Activated gamma-delta T cell treated with anti-CD3 and anti-CD28 coated beads, Interleukin-2, amount 50 U/mL, for 16 hours (primary cell): ENCODE data around the gene FRMD4A.

Experiments
- DNase-seq: peaks from one replicate; pipeline ENCODE4 v3.0.0-alpha.2; 2020; ENCODE audit warnings: low read depth

The FRMD4A gene

DNA sequence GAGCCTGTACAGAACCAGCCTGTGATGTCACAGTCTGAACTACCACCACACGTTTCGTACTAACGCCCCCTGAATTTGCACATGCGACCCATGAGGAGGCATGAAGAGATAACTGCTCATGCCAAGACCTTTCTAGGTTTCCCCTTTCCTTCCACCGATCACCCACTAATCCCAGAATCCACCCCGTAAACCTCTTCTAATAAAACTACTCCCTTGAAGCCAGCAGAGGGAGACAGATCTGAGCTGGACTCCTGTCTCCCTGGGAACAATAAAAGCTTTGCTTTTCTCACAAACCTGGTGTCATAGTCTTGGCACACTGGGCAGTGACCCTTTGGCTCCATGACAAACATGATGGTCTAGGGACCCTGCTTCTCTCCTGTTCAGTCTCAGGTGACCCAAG is 144.5 kb downstream of the FRMD4A start:
- no peak for DNase-seq

DNA sequence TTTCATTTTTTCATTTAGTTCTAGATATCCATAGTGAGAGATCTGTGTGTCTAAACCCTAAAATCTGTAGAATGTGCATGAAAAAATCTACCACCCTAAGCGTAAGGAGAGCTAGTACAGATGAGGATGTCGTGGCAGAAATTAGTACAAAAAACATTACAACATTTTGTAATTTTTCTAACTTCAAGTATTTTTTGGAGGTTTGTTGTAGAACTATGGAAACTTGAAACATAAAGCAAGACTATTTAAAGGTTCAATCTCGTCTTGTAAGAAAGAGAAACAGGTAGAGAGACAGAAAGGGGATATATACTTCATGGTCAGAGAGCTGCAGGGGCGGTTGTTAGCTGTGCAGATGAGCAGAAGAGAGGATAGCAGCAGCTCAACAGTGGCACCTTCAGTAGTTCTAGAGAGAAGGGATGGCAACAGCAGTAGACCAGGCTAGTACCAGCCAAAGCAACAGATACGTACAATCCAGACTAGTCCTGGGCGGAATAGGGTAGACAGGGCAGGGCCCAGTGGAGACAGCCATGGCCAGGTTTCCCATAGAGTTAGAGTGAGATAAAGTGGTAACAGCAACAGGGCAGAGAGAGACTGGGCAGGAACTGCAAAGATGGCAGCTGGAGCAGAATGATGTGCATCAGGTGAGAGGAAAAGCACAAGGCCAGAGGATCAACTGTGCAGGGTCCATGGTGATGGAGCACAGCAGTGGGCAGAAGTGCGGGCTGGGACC is 145.2 kb downstream of the FRMD4A start:
- DNase-seq: no peak

DNA sequence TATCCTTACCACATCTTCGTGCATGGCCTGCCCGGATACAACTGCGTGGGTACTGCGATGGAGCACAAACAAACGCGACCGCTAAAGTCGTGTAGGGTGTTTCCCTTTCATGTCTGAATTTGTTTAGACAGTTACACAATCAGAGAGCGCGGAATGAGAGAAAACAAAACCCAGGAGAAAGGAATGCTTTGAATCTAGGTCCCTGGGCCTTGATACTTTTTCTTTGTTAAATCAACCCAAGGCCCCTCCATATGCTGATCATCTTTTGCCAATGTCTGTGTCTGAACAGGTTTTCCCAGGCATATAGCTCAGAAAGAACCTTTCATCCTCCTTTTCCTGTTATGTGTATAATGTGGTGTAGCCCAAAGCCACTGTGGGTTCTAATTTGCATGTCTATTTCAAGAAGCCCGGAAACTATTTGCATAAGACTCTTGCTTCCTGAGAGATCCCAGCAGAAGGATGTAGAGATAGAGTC is 145.8 kb downstream of the FRMD4A start:
- no peak for DNase-seq

DNA sequence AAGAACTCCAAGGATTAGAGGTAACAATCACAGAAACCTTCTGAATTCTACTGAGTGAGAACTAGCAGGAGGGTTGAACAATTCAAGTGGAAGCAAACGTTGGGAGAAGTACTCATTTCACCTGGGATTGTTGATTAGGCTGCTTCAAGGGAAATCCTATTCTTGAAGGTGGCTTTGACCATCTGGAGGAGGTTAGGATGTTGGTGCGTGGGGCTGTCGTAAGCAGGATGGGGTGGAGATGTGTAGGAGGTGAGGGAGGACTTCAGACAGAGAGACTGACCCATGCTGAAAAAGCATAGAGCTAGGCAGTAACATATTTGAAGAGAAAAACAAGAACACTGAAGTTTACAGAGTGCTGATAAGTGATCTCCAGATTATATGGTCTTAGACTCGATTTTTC is 147.9 kb downstream of the FRMD4A start:
- DNase-seq: no peak

DNA sequence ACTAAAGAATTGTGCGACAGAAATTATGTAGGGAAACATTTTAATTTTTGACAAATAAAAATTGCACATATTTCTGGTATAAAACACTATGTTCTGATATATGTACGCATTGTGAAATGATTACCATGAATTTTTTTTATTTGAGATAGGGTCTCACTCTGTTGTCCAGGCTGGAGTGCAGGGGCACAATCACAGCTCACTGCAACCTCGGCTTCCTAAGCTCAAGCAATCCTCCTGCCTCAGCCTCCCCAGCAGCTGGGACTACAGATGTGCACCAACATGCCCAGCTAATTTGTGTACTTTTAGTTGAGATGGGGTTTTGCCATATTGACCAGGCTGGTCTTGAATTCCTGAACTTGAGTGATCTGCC is 149.2 kb downstream of the FRMD4A start:
- no peak for DNase-seq

DNA sequence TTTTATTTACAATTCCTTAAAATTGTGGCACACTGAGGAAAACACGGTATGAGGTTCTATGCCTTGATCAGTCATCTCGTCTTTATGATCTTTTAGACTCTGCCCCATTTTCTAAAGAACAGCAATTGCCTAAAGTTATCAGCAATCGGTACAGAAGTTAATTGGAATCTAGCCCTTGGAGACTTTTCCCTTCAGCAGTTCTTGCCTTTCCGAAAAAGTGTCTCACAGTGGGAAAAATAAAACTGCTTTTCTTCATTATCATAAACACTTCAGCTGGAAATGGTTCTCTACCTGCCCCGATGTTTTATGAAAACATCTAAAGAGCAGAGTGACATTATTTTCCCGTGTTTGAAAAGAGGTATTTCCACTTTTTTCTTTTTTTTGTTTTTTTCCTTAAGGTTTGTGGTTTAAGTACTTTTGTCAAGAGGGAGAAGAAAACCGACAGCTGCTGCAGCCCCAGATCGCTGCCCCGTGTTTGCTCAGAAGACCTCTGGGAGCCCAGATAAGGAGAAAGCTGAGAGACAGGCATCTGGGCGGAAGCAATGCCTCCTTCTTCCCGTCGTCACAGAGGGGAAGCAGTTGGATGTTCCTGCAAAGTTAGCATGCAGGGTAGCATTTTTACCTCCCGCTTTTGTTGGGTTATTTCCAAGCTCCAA is 149.7 kb downstream of the FRMD4A start:
- no peak for DNase-seq

DNA sequence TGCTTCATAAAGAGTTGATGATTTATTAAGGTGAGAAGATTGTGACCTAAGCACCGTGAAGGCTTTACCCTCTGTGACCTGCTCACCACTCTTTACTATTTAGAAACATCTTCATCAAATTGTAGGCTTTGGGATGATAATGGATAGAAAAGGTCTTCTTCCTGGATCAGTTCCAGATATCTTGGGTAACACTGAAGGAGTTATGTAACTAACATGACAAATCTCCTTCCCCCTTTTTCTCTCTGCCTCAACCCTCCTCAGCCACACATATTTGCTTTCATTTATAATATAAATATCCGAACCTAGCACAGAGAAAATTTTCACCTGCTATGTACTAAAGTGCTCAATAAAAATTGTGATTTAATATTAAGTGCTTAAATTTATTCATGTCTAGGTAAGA is 151.5 kb downstream of the FRMD4A start:
- no peak for DNase-seq

DNA sequence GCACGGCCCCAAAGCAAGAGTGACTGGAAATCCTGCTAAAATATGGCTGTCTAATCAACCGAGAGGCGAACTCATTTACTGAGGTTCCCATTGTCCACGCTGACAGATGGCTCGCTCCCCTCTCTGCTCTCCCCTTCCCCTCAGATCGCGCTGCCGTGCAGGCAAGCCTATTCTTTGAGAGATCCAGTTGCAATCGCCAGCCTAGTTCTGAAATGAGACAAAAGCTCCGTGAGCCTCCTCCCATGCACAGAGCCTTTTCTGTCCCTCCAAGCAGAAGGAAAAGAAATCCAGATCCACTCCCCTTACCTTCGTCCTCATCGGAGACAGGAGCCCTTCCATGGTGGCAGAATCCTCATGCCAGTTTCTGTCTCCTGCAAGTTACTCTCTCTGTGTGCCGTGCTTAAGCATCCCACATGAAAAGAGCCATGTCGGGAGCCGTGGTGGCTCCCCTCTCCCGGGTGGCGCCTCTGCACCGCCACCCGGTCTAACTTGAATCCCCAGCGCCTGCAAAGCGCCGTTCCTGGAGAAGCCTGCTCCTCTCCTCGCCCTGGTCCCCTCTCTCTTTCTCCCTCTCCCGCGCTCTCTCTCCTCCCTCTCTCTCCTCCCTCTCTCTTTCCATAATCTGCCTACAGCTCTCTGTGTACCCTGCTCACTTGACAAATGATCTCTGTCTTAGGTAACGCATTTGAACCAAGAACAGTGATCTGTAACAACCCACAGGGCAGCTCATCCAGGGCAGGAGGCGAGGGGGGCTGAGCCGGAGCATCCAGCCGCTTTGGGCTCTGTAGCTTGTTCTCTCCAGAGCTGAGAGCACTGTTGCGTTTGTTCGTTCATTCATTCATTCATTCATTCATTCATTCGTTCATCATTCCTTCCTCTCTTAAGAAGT is 156.8 kb downstream of the FRMD4A start:
- DNase-seq: no peak

DNA sequence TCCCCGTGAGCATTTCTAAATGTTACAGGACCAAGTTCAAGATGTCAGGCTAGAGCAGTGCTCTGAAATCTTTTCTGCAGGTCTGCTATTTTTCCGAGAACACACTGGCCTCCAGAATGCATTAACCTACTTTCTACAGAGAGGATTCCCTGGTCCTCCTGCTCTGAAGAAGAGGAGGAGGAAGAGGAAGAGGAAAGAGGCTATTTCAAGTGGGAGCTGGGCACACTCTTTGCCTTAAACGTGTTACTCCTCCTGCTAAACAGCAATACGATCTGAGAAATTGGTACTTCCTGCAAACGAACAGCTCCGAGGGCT is 157.4 kb downstream of the FRMD4A start:
- DNase-seq: no peak

DNA sequence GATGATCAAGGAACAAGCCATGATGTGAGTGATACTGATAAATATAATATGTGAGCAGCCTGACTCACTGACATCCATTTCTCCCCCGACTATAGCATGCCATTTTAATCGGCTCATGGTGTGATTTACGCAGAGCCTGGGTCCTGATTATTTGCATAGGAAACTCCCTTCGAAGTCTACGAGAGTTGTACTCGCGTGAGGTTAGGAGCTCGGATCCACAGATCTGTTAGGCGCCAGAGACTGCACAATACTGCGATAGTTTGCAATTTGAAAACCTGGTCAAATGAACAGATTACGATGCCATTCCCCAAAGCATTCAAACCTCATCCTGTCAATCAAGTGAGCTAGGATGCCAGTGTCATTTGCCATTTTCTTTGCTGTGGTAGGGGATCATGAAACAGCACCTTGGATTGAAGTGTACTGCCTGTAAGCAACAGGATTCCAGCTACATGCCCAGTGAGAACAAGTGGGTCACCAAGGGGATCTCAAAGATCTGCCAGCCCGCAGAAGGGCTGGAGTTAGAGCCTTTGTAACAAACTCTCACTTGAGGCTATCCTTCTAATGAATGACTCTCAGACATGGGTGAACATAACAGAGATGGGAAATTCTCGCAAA is 158.3 kb downstream of the FRMD4A start:
- no peak for DNase-seq

DNA sequence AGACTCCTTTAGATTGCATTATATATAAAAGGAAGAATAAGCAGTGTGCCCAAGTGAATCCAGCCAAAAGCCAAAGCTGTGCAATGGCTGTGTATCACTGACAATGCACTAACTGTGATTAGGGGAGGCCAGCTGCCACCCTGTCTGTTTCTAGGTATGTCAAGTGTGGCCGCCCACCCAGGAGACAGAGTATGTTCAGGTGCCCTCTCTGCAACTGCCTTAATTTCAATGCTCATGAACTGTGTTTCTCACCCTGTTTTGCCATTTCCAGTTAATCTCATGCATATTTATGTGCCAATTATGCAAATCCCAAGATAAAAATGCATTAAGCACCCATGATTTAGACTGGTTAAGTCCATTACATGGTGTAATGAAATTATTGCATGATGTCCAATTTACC is 159.4 kb downstream of the FRMD4A start:
- no peak for DNase-seq

DNA sequence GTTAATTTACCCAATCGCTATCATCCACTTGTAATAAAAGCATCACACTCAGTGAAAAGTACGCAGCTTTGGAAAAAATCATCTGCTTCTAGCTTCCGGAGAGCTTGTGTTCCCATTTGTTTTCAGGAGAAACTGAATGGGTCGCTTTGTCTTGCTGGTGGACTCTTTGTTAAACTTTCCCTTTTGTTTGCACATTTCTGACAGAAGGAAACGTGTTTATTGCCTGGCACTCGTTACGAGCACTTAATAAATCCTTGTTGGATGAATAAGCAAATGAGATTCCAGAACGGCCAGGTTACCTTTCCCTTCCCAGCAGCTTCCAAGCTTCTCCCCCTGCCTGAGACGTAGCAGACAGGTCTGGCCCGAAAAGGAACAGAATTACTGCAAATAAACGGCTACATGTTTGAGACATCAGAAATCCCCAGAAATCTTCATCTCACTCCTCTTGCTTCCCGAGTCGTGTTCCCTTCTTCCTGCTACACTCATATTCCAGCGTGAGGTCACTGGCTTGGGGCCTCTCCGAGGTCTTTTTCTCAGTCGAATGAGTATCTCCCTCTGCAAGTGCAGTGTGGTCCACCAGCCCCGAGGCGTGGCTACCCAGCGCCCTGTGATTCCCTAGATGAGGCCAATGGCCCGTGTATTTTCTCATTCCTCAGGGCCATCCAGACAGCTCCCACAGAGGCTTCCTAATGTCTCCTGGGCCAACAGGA is 167.2 kb downstream of the FRMD4A start:
- no peak for DNase-seq

DNA sequence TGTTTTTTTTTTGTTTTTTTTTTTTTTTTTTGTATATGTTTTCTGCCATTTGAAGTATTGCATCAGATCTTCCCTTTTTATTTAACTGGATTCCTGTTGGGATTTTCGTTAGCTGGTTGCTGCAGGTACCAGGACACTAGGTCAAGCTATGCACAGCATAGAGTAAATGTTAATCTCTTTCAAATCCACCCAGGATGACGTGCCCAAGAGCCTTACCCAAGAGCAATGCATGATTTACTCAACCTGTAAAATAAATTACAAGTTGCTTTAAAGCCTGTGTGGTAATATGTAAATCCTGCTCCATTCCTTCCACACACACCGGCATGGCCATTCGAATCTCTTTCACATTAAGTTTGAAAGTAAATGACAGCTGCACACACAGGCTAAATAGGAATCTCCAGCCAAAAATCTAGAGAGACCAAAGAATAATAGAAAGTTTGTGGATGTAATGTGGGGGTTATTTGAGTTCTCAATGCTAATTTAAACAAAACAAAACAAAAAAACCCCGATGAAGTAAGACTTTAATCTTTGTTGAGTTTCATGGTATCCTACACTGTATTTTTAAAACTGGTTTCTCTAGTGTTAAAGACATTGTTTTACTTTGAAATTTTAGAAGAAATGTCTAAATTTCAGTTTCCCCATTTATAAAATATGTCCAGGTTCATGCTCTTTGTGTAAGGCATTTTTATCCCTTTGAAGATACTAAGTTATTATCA is 167.9 kb downstream of the FRMD4A start:
- DNase-seq: no peak

DNA sequence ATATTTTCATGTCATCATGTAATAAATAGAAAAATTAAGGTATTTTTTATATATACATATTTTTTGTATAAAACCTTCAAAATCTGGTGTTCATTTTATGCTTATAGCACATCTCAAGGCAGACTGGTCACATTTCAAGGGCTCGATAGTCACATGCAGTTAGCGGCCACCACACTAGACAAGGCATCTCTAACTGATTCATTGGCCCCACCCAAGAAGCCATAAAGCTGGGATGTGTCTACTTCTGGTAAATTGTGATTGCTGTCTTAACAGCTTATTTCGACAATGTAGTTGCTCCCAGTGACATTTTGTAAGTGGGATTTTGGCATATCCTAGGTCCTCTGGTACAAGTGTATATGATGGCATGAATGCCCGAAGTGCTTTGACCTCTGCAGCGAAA is 168.7 kb downstream of the FRMD4A start:
- no peak for DNase-seq

DNA sequence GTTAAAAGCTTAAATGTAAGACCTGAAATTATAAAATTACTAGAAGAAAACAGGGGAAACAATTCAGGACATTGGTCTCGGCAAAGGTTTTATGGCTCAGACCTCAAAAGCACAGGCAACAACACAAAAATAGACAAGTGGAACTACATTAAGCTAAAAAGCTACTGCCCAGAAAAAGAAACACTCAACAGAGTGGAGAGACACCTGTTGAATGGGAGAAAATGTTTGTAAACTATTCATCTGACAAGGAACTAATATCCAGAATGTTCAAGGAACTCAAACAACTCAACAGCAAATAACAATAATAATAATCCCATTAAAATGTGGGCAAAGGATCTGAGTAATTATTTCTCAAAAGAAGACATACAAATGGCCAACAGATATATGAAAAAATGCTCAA is 170.4 kb downstream of the FRMD4A start:
- DNase-seq: no peak

DNA sequence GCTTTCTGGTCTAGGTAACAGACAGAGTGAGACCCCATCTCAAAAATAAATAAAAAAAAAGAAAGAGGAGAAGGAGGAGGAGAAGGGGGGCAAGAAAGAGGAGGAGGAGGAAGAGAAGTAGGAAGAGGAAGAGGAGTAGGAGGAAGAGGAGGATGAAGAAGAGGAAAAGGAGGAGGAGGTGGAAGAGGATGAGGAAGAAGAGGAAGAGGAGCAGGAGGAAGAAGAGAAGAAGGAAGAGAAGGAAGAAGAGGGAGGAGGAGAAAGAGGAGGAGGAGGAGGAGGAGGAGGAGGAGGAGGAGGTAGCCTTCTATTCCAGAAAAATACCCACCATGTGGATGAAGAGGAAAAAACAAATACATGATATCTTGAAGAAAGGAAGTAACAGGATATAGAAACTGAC is 172.1 kb downstream of the FRMD4A start:
- no peak for DNase-seq

DNA sequence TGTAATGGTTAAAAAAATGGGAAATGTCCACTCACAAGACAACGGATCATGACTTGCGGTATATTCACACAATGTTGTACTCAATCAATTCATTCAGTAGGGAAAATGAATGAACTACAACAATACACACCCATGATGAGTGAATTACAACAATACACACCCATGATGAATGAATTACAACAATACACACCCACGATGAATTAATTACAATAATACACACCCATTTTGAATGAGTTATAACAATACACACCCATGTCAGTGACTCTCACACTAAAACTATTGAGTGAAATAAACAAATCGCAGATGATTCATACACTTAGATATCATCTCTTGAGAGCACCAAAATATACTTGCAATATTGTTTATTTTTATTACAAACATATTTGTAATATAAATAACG is 174.6 kb downstream of the FRMD4A start:
- DNase-seq: no peak

DNA sequence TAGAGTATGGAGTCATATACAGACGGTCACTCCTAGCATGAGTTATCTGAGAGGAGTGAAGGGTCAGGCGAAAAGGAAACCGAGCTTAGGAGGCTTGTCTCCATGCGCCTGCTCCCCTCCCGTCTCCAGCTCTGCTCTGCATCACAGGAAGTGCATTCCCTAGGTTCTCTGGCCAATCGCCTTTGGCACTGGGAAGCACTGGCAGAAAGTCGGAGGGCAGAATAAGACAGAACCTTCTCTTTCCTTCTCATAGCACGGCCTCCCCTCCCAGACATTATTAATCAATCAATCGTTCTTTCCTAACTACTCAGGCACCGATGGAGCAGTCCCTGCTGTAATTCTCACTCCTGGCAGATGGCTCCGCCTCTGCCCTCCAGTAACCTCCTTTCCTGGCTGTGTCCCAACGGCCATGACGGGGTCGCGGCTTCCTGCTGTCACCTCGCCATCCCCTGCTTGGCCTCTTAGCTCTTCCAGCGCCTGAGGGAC is 177.1 kb downstream of the FRMD4A start:
- DNase-seq: no peak

DNA sequence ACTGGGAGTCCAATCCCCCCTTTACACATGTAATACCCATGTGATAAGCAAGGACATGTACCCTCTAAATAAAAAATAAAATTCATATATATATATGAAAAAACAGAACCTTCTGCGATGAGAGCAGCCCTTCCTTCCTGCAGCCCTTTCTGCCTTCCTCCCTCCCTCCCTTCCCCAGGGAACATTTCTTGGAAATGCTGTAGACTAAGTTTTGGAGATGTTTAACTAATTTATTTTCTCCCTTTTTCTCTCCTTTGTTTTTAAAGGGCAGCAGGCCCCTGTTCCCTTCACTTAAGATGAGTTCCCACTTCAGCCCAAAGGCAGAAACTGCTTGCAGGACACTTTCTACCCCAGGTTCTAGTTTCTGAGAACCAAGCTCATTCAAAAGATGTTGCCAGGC is 179.2 kb downstream of the FRMD4A start:
- DNase-seq: no peak

DNA sequence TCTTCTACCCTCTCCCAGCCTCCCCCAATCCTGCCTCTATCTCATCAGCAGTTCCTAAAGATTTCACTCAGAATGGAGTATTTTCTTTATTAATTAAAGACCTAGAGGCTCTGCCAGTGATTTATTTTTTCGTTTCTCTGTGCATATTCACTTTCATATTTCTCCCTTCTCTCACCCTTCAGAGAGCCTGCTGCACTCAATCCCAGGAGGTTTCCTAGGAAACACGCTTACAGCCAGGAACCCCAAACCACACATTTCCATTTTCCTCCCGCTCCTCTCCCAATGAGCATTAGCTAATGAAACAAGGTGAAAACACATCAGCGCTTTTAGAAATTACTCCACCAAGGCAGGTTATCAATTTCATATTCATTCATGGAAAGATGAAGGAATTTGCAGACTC is 180.2 kb downstream of the FRMD4A start:
- no peak for DNase-seq

DNA sequence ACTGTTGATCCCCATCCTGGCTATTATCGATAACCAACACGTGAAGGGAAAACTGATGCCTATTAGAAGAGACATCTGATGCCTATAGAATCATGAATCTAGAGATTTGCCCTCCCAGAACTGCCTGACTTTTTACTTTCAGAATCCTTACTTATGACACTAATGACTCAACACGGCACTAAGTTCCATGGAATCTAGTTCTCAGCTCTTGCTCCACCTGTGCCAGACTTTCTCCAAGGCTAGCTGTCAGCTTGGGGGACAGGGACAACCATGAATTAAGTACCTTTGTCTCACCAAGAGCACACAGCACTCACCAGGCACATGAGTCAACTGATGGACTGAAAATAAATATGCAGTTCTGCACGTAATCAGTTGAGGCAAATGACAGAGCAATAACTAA is 184.2 kb downstream of the FRMD4A start:
- DNase-seq: no peak
